ENCODE results near the gene IGDCC3. TPM values are rescaled to one million over a fixed set of nuclear protein-coding genes. Genes with fewer than 3 reads are reported as not detected.
A peak's percentile ranks its signal among the peaks of the same experiment; 100 is the strongest.

The IGDCC3 gene
- total RNA-seq = under 0.01 TPM in 1 of 2 replicates, not detected in the other

- DNase-seq (ENCODE audit: low read depth in 2 of 2) = peak in 1 of 2 donors; percentile 24
These were observed at the start of gene IGDCC3 for GRCh38 chr15:65377976-65378366. Gene IGDCC3, minus strand, starts transcription at chr15:65378002. Its CDS starts 214 bp downstream, at chr15:65377788.

- DNase-seq (ENCODE audit: low read depth in 2 of 2) = no peak
These were observed 48.5 kb upstream of the IGDCC3 start for GRCh38 chr15:65426216-65426853.

- DNase-seq (ENCODE audit: low read depth in 2 of 2) = no peak
These were observed 46.9 kb upstream of the IGDCC3 start for GRCh38 chr15:65424683-65425082.

- no peak for DNase-seq (ENCODE audit: low read depth in 2 of 2)
These were observed 46.3 kb upstream of the IGDCC3 start for GRCh38 chr15:65423976-65424679.

GRCh38 chr15:65423150-65423975 lies 45.6 kb upstream of the IGDCC3 start:
- DNase-seq (ENCODE audit: low read depth in 2 of 2) = no peak

- peak in 1 of 2 donors; percentile 15 for DNase-seq (ENCODE audit: low read depth in 2 of 2)
These were observed 43.8 kb upstream of the IGDCC3 start for GRCh38 chr15:65421360-65422215.

- no peak for DNase-seq (ENCODE audit: low read depth in 2 of 2)
These were observed 43.2 kb upstream of the IGDCC3 start for GRCh38 chr15:65420975-65421359.

- no peak for DNase-seq (ENCODE audit: low read depth in 2 of 2)
These were observed 40.8 kb upstream of the IGDCC3 start for GRCh38 chr15:65418596-65418995.

- no peak for DNase-seq (ENCODE audit: low read depth in 2 of 2)
These were observed 39.1 kb upstream of the IGDCC3 start for GRCh38 chr15:65416845-65417416.

- peak in 1 of 2 donors; percentile 54 for DNase-seq (ENCODE audit: low read depth in 2 of 2)
These were observed 37.2 kb upstream of the IGDCC3 start for GRCh38 chr15:65414841-65415621.

GRCh38 chr15:65413760-65414144 lies 36.0 kb upstream of the IGDCC3 start:
- DNase-seq (ENCODE audit: low read depth in 2 of 2) = no peak

- DNase-seq (ENCODE audit: low read depth in 2 of 2) = no peak
These were observed 35.4 kb upstream of the IGDCC3 start for GRCh38 chr15:65413051-65413759.

GRCh38 chr15:65412556-65412955 lies 34.8 kb upstream of the IGDCC3 start:
- DNase-seq (ENCODE audit: low read depth in 2 of 2) = no peak

- no peak for DNase-seq (ENCODE audit: low read depth in 2 of 2)
These were observed 33.8 kb upstream of the IGDCC3 start for GRCh38 chr15:65411465-65412071.

- DNase-seq (ENCODE audit: low read depth in 2 of 2) = no peak
These were observed 33.2 kb upstream of the IGDCC3 start for GRCh38 chr15:65410972-65411371.

- DNase-seq (ENCODE audit: low read depth in 2 of 2) = no peak
These were observed 32.2 kb upstream of the IGDCC3 start for GRCh38 chr15:65410036-65410435.

- no peak for DNase-seq (ENCODE audit: low read depth in 2 of 2)
These were observed 31.3 kb upstream of the IGDCC3 start for GRCh38 chr15:65409036-65409631.

GRCh38 chr15:65408324-65409035 lies 30.7 kb upstream of the IGDCC3 start:
- peak in 1 of 2 donors; percentile 19 for DNase-seq (ENCODE audit: low read depth in 2 of 2)

All from lung microvascular endothelial cell (primary cell).